KMS-11 (cell line): ENCODE results near the gene SEMA6D.

Experiments
- H2AFZ ChIP-seq: fragments of 200-600 bp; sonication (generic); 2 replicates; pipeline ENCODE4 v1.6.1; 2016; ENCODE audit warnings: antibody characterized with exemption, mixed run types, low read depth
- H3K27ac ChIP-seq: fragments of 200-600 bp; sonication (generic); 2 replicates; pipeline ENCODE4 v1.6.1; 2016; ENCODE audit warnings: mild to moderate bottlenecking, mixed run types
- H3K27me3 ChIP-seq: fragments of 200-600 bp; sonication (generic); 2 replicates; pipeline ENCODE4 v1.6.1; 2017; ENCODE audit warnings: mild to moderate bottlenecking, low read depth, mixed run types, moderate library complexity; ENCODE audit not compliant: insufficient read depth
- H3K36me3 ChIP-seq: fragments of 200-600 bp; sonication (generic); 2 replicates; pipeline ENCODE4 v1.6.1; 2017; ENCODE audit warnings: mild to moderate bottlenecking, mixed run types; ENCODE audit not compliant: insufficient read depth
- H3K4me1 ChIP-seq: fragments of 200-600 bp; sonication (generic); 2 replicates; pipeline ENCODE4 v1.6.1; 2016; ENCODE audit warnings: mild to moderate bottlenecking, low read depth, mixed run types; ENCODE audit not compliant: poor library complexity, severe bottlenecking
- H3K4me2 ChIP-seq: fragments of 200-600 bp; sonication (generic); 2 replicates; pipeline ENCODE4 v1.7.0; 2016; ENCODE audit warnings: mild to moderate bottlenecking, mixed run types
- H3K4me3 ChIP-seq: fragments of 200-600 bp; sonication (generic); IDR thresholded peaks from 2 replicates; pipeline ENCODE4 v1.6.1; 2017; ENCODE audit warnings: low read depth, low read length, mixed read lengths; ENCODE audit not compliant: insufficient read depth
- H3K79me2 ChIP-seq: fragments of 200-600 bp; sonication (generic); 2 replicates; pipeline ENCODE4 v1.6.1; 2016; ENCODE audit warnings: low read depth, mixed run types; ENCODE audit not compliant: insufficient read depth
- H3K9ac ChIP-seq: fragments of 200-600 bp; sonication (generic); 2 replicates; pipeline ENCODE4 v1.6.1; 2016; ENCODE audit warnings: mild to moderate bottlenecking, mixed run types
- H4K20me1 ChIP-seq: fragments of 200-600 bp; sonication (generic); 2 replicates; pipeline ENCODE4 v1.6.1; 2016; ENCODE audit warnings: mild to moderate bottlenecking, mixed run types; ENCODE audit not compliant: insufficient read depth
- TF ChIP-seq, protein P1 (sequence below): fragments of 200-600 bp; sonication (generic); conservative IDR thresholded peaks from 2 replicates; pipeline ENCODE4 v1.6.1; 2017; ENCODE audit warnings: low read depth, mild to moderate bottlenecking, antibody characterized with exemption, low read length, moderate library complexity, mixed read lengths

Gene SEMA6D

GRCh38 chr15:47820747-47821319 is 103.5 kb downstream of the SEMA6D start:
- no peak overlapping the region for H3K27ac ChIP-seq
- no peaks in the 10 kb centered on the region for H3K27me3 ChIP-seq
- TF ChIP-seq, protein P1, sequence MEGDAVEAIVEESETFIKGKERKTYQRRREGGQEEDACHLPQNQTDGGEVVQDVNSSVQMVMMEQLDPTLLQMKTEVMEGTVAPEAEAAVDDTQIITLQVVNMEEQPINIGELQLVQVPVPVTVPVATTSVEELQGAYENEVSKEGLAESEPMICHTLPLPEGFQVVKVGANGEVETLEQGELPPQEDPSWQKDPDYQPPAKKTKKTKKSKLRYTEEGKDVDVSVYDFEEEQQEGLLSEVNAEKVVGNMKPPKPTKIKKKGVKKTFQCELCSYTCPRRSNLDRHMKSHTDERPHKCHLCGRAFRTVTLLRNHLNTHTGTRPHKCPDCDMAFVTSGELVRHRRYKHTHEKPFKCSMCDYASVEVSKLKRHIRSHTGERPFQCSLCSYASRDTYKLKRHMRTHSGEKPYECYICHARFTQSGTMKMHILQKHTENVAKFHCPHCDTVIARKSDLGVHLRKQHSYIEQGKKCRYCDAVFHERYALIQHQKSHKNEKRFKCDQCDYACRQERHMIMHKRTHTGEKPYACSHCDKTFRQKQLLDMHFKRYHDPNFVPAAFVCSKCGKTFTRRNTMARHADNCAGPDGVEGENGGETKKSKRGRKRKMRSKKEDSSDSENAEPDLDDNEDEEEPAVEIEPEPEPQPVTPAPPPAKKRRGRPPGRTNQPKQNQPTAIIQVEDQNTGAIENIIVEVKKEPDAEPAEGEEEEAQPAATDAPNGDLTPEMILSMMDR, result no peak
- no peak overlapping the region for H3K4me3 ChIP-seq
- H2AFZ ChIP-seq, result no peak overlapping the region
- H3K9ac ChIP-seq, result no peak overlapping the region
- no peaks in the 10 kb centered on the region for H3K79me2 ChIP-seq
- H3K4me2 ChIP-seq, result no peak overlapping the region
- no peaks in the 10 kb centered on the region for H3K4me1 ChIP-seq
- H4K20me1 ChIP-seq, result no peaks in the 10 kb centered on the region
- H3K36me3 ChIP-seq, result no peaks in the 10 kb centered on the region

- Histone ChIP-seq H3K9ac (no peak overlapping the region), H3K27me3 (no peaks in the 10 kb centered on the region), H4K20me1 (no peaks in the 10 kb centered on the region), H3K4me1 (no peaks in the 10 kb centered on the region), H3K4me2 (no peak overlapping the region), H3K4me3 (no peak overlapping the region), H3K79me2 (no peaks in the 10 kb centered on the region), H3K27ac (no peak overlapping the region), H2AFZ (no peak overlapping the region), H3K36me3 (no peaks in the 10 kb centered on the region)
- TF ChIP-seq, protein P1, result no peak
Observed at GRCh38 chr15:47822048-47822447, 104.7 kb downstream of the SEMA6D start.
